ENCODE measurements around the gene SCFD2. TPM values are rescaled to one million over a fixed set of nuclear protein-coding genes. Genes with fewer than 3 reads are reported as not detected.

Gene SCFD2
- polyA plus RNA-seq, 2 donors: 4.8 to 8.2 TPM

DNA sequence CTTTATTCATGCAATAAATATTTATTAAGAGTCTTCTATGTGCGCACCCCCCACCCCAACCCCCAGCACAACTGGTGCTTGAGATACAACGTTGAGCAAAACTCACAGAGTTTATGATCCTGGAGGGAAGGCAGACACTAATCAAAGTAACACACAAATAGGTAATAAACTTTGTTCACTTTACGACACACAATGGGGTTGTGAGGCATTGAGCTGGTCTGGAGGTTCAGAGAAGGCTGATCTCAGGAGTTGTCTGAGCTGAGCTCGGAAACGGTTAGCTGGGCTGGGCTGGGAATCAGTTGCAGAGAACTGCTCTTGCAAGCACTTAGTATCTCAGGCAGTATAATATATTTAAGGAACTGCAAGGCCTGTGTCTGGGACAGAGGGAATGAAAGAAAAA lies 238.5 kb downstream of the SCFD2 start:
- 91 to 92% methylated on average over 5 of the region's 5 CpGs for WGBS, 2 donors
- no peaks in the 10 kb centered on the region for H3K4me1 ChIP-seq (ENCODE audit: control insufficient read depth in 2 of 2, insufficient read depth in 2 of 2, low read length in 1 of 2)
- no peaks in the 10 kb centered on the region for H3K36me3 ChIP-seq (ENCODE audit: control insufficient read depth in 2 of 2, insufficient read depth in 2 of 2, low read length in 1 of 2)
- H3K9me3 ChIP-seq (ENCODE audit: control insufficient read depth in 2 of 2, insufficient read depth in 1 of 2, low read depth in 1 of 2, low read length in 1 of 2): no peaks in the 10 kb centered on the region
- H3K27ac ChIP-seq (ENCODE audit: low read depth in 2 of 2, low read length in 1 of 2): no peak overlapping the region
- H3K27me3 ChIP-seq (ENCODE audit: control insufficient read depth in 1 of 2, insufficient read depth in 2 of 2, low read length in 2 of 2): no peaks in the 10 kb centered on the region
- H3K4me3 ChIP-seq (ENCODE audit: low read depth in 1 of 2, low read length in 2 of 2): no peak overlapping the region

GRCh38 chr4:53126099-53126498 lies 239.8 kb downstream of the SCFD2 start:
- Histone ChIP-seq H3K4me1 (ENCODE audit: control insufficient read depth in 2 of 2, insufficient read depth in 2 of 2, low read length in 1 of 2) (no peaks in the 10 kb centered on the region), H3K4me3 (ENCODE audit: low read depth in 1 of 2, low read length in 2 of 2) (no peak overlapping the region), H3K27ac (ENCODE audit: low read depth in 2 of 2, low read length in 1 of 2) (no peak overlapping the region), H3K27me3 (ENCODE audit: control insufficient read depth in 1 of 2, insufficient read depth in 2 of 2, low read length in 2 of 2) (no peaks in the 10 kb centered on the region), H3K36me3 (ENCODE audit: control insufficient read depth in 2 of 2, insufficient read depth in 2 of 2, low read length in 1 of 2) (no peaks in the 10 kb centered on the region), H3K9me3 (ENCODE audit: control insufficient read depth in 2 of 2, insufficient read depth in 1 of 2, low read depth in 1 of 2, low read length in 1 of 2) (no peaks in the 10 kb centered on the region)
- 93 to 97% methylated on average over 5 of the region's 5 CpGs for WGBS, 2 donors

- Histone ChIP-seq H3K27ac (ENCODE audit: low read depth in 2 of 2, low read length in 1 of 2) (no peak overlapping the region), H3K9me3 (ENCODE audit: control insufficient read depth in 2 of 2, insufficient read depth in 1 of 2, low read depth in 1 of 2, low read length in 1 of 2) (no peaks in the 10 kb centered on the region), H3K27me3 (ENCODE audit: control insufficient read depth in 1 of 2, insufficient read depth in 2 of 2, low read length in 2 of 2) (no peaks in the 10 kb centered on the region), H3K4me1 (ENCODE audit: control insufficient read depth in 2 of 2, insufficient read depth in 2 of 2, low read length in 1 of 2) (no peaks in the 10 kb centered on the region), H3K4me3 (ENCODE audit: low read depth in 1 of 2, low read length in 2 of 2) (no peak overlapping the region), H3K36me3 (ENCODE audit: control insufficient read depth in 2 of 2, insufficient read depth in 2 of 2, low read length in 1 of 2) (no peaks in the 10 kb centered on the region)
- WGBS, 2 donors: 96 to 100% methylated on average over 1 of the region's 1 CpG
Observed at GRCh38 chr4:53123819-53124218, 242.0 kb downstream of the SCFD2 start.

GRCh38 chr4:53123171-53123570 lies 242.7 kb downstream of the SCFD2 start:
- Histone ChIP-seq H3K9me3 (ENCODE audit: control insufficient read depth in 2 of 2, insufficient read depth in 1 of 2, low read depth in 1 of 2, low read length in 1 of 2) (no peaks in the 10 kb centered on the region), H3K4me1 (ENCODE audit: control insufficient read depth in 2 of 2, insufficient read depth in 2 of 2, low read length in 1 of 2) (no peaks in the 10 kb centered on the region), H3K4me3 (ENCODE audit: low read depth in 1 of 2, low read length in 2 of 2) (no peak overlapping the region), H3K36me3 (ENCODE audit: control insufficient read depth in 2 of 2, insufficient read depth in 2 of 2, low read length in 1 of 2) (no peaks in the 10 kb centered on the region), H3K27me3 (ENCODE audit: control insufficient read depth in 1 of 2, insufficient read depth in 2 of 2, low read length in 2 of 2) (no peaks in the 10 kb centered on the region), H3K27ac (ENCODE audit: low read depth in 2 of 2, low read length in 1 of 2) (no peak overlapping the region)
- WGBS, 2 donors: 63 to 78% methylated on average over 2 of the region's 2 CpGs

DNA sequence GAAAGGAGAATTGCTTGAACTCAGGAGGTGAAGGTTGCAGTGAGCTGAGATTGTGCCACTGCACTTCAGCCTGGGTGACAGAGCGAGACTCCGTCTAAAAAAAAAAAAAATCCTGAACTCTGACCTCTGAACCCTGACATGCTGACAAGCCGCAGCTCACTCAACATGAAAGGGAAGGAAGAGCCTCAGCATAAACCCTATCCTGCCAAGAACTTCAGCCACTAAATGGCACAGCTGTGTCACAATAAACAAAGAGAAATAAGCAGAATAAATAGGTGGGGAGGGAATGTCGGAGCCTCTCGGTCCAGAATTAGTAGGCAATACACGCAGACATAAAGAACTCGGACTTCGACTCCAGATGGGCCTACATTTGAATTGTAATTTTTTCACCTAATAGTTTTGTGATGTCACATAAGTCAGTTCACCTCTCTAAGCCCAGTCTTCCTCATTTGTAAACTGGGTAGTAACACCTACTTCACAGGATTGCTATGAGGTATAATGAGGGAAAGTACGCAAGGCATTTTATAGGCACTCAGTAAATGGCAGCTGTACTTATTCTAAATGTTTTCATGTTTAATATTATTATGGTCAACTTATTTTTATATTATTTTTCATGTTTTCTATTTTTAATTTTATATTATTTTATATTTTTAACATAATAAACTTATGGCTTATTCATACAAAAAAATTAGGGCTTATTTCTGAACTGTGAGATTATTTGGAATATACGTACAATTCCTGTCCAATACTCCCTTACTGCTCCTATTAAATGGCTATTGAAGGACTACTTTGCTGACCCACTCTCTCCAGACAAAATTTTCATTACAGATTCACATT lies 243.4 kb downstream of the SCFD2 start:
- no peaks in the 10 kb centered on the region for H3K27me3 ChIP-seq (ENCODE audit: control insufficient read depth in 1 of 2, insufficient read depth in 2 of 2, low read length in 2 of 2)
- H3K4me3 ChIP-seq (ENCODE audit: low read depth in 1 of 2, low read length in 2 of 2): no peak overlapping the region
- WGBS, 2 donors: 79 to 81% methylated on average over 10 of the region's 10 CpGs
- H3K27ac ChIP-seq (ENCODE audit: low read depth in 2 of 2, low read length in 1 of 2): no peak overlapping the region
- no peaks in the 10 kb centered on the region for H3K4me1 ChIP-seq (ENCODE audit: control insufficient read depth in 2 of 2, insufficient read depth in 2 of 2, low read length in 1 of 2)
- H3K9me3 ChIP-seq (ENCODE audit: control insufficient read depth in 2 of 2, insufficient read depth in 1 of 2, low read depth in 1 of 2, low read length in 1 of 2): no peaks in the 10 kb centered on the region
- no peaks in the 10 kb centered on the region for H3K36me3 ChIP-seq (ENCODE audit: control insufficient read depth in 2 of 2, insufficient read depth in 2 of 2, low read length in 1 of 2)

DNA sequence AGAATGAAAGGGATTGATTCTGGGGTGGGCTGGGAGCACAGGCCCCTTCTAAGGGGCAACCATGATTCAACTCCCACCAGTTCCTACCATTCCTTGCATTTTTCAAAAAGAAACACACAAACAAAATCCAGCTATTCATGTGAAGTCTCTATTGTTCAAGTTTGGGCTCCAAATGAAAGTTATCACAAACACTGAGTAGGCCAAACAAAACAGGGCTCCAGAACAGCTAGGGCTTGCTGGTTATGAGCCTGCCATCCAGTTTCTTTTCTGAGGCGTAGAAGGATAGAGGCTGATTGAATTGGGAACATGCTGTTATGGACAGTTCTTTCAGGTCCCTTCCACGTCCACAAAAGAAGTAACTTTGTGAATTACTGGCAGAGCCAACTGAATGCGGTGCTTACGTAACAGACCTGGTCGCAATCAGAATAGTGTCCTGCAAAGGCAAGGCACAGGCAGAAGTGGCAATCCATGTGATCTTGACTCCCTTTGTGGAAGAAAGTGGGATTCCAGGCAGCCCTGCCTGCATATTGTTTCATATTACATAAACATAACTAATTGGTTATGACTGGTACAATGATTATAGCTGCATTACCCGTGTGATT lies 244.5 kb downstream of the SCFD2 start:
- WGBS, 2 donors: 89 to 94% methylated on average over 6 of the region's 6 CpGs
- no peaks in the 10 kb centered on the region for H3K36me3 ChIP-seq (ENCODE audit: control insufficient read depth in 2 of 2, insufficient read depth in 2 of 2, low read length in 1 of 2)
- no peak overlapping the region for H3K27ac ChIP-seq (ENCODE audit: low read depth in 2 of 2, low read length in 1 of 2)
- H3K27me3 ChIP-seq (ENCODE audit: control insufficient read depth in 1 of 2, insufficient read depth in 2 of 2, low read length in 2 of 2): no peaks in the 10 kb centered on the region
- no peak overlapping the region for H3K4me3 ChIP-seq (ENCODE audit: low read depth in 1 of 2, low read length in 2 of 2)
- no peaks in the 10 kb centered on the region for H3K4me1 ChIP-seq (ENCODE audit: control insufficient read depth in 2 of 2, insufficient read depth in 2 of 2, low read length in 1 of 2)
- no peaks in the 10 kb centered on the region for H3K9me3 ChIP-seq (ENCODE audit: control insufficient read depth in 2 of 2, insufficient read depth in 1 of 2, low read depth in 1 of 2, low read length in 1 of 2)

GRCh38 chr4:53120778-53121177 lies 245.1 kb downstream of the SCFD2 start:
- Histone ChIP-seq H3K9me3 (ENCODE audit: control insufficient read depth in 2 of 2, insufficient read depth in 1 of 2, low read depth in 1 of 2, low read length in 1 of 2) (no peaks in the 10 kb centered on the region), H3K36me3 (ENCODE audit: control insufficient read depth in 2 of 2, insufficient read depth in 2 of 2, low read length in 1 of 2) (no peaks in the 10 kb centered on the region), H3K4me1 (ENCODE audit: control insufficient read depth in 2 of 2, insufficient read depth in 2 of 2, low read length in 1 of 2) (no peaks in the 10 kb centered on the region), H3K4me3 (ENCODE audit: low read depth in 1 of 2, low read length in 2 of 2) (no peak overlapping the region), H3K27me3 (ENCODE audit: control insufficient read depth in 1 of 2, insufficient read depth in 2 of 2, low read length in 2 of 2) (no peaks in the 10 kb centered on the region), H3K27ac (ENCODE audit: low read depth in 2 of 2, low read length in 1 of 2) (no peak overlapping the region)
- WGBS, 2 donors: 81 to 91% methylated on average over 6 of the region's 6 CpGs

DNA sequence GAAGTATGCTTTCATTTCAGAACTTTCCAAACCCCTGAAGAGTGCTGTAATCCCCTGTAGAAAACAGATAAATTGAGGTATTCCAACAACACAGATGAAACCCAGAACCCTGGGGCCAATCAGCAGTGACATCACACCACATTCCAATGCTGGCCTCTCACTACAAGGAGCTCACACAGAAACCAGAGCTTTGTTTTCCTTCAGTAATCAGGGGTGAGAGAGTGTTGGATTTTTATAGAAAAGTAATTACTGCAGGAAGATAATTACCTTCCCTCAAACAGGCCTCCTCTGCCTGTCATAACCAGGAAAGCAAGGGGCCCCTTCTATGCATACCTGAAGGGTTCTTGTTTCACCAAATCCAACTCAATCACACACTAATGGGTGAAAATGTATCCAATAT lies 246.2 kb downstream of the SCFD2 start:
- H3K9me3 ChIP-seq (ENCODE audit: control insufficient read depth in 2 of 2, insufficient read depth in 1 of 2, low read depth in 1 of 2, low read length in 1 of 2): no peaks in the 10 kb centered on the region
- no peak overlapping the region for H3K27ac ChIP-seq (ENCODE audit: low read depth in 2 of 2, low read length in 1 of 2)
- no peaks in the 10 kb centered on the region for H3K4me1 ChIP-seq (ENCODE audit: control insufficient read depth in 2 of 2, insufficient read depth in 2 of 2, low read length in 1 of 2)
- no peaks in the 10 kb centered on the region for H3K36me3 ChIP-seq (ENCODE audit: control insufficient read depth in 2 of 2, insufficient read depth in 2 of 2, low read length in 1 of 2)
- no peaks in the 10 kb centered on the region for H3K27me3 ChIP-seq (ENCODE audit: control insufficient read depth in 1 of 2, insufficient read depth in 2 of 2, low read length in 2 of 2)
- H3K4me3 ChIP-seq (ENCODE audit: low read depth in 1 of 2, low read length in 2 of 2): no peak overlapping the region

- no peak overlapping the region for H3K4me3 ChIP-seq (ENCODE audit: low read depth in 1 of 2, low read length in 2 of 2)
- no peaks in the 10 kb centered on the region for H3K4me1 ChIP-seq (ENCODE audit: control insufficient read depth in 2 of 2, insufficient read depth in 2 of 2, low read length in 1 of 2)
- no peak overlapping the region for H3K27ac ChIP-seq (ENCODE audit: low read depth in 2 of 2, low read length in 1 of 2)
- WGBS, 2 donors: 67 to 76% methylated on average over 3 of the region's 3 CpGs
- H3K36me3 ChIP-seq (ENCODE audit: control insufficient read depth in 2 of 2, insufficient read depth in 2 of 2, low read length in 1 of 2): no peaks in the 10 kb centered on the region
- H3K27me3 ChIP-seq (ENCODE audit: control insufficient read depth in 1 of 2, insufficient read depth in 2 of 2, low read length in 2 of 2): no peaks in the 10 kb centered on the region
- H3K9me3 ChIP-seq (ENCODE audit: control insufficient read depth in 2 of 2, insufficient read depth in 1 of 2, low read depth in 1 of 2, low read length in 1 of 2): no peaks in the 10 kb centered on the region
Observed at GRCh38 chr4:53118676-53119075, 247.2 kb downstream of the SCFD2 start.

GRCh38 chr4:53116954-53117353 lies 248.9 kb downstream of the SCFD2 start:
- WGBS, 2 donors: 61 to 63% methylated on average over 1 of the region's 1 CpG
- Histone ChIP-seq H3K36me3 (ENCODE audit: control insufficient read depth in 2 of 2, insufficient read depth in 2 of 2, low read length in 1 of 2) (no peaks in the 10 kb centered on the region), H3K4me1 (ENCODE audit: control insufficient read depth in 2 of 2, insufficient read depth in 2 of 2, low read length in 1 of 2) (no peaks in the 10 kb centered on the region), H3K4me3 (ENCODE audit: low read depth in 1 of 2, low read length in 2 of 2) (no peak overlapping the region), H3K9me3 (ENCODE audit: control insufficient read depth in 2 of 2, insufficient read depth in 1 of 2, low read depth in 1 of 2, low read length in 1 of 2) (no peaks in the 10 kb centered on the region), H3K27me3 (ENCODE audit: control insufficient read depth in 1 of 2, insufficient read depth in 2 of 2, low read length in 2 of 2) (no peaks in the 10 kb centered on the region), H3K27ac (ENCODE audit: low read depth in 2 of 2, low read length in 1 of 2) (no peak overlapping the region)

Measured in esophagus (tissue), 2 donors.